ENCODE measurements around the gene GDI1. TPM values are rescaled to one million over a fixed set of nuclear protein-coding genes. Genes with fewer than 3 reads are reported as not detected.

Gene GDI1
- total and polyA plus RNA-seq, 2 of the 8 experiments (the other 6 are each of a cell fraction or from before 2014, with no cell fraction given), result 83.1 to 136 TPM

GRCh38 chrX:154482786-154483185, 45.8 kb downstream of the GDI1 start:
- Histone ChIP-seq H4K5ac (ENCODE audit: insufficient read length, low read depth, low read length) (no peak overlapping the region), H3K4ac (replicated peaks; ENCODE audit: insufficient read length, low read depth, low read length) (no peak overlapping the region), H4K91ac (replicated peaks; ENCODE audit: insufficient read length, low read length) (no peak overlapping the region), H3K4me2 (ENCODE audit: insufficient read depth in 1 of 2, low read depth in 2 of 2, low read length in 2 of 2) (no peak overlapping the region), H2BK12ac (ENCODE audit: low read depth, low read length) (no peak overlapping the region), H3K9ac (replicated peaks in 1 of 4; ENCODE audit: extremely low read depth in 1 of 4, low read depth in 3 of 4, low read length in 3 of 4) (no peak overlapping the region), H3K4me3 (ENCODE audit: extremely low read depth in 1 of 4, insufficient read depth in 2 of 4, low read depth in 3 of 4, low read length in 4 of 4) (no peak overlapping the region), H3K23ac (ENCODE audit: insufficient read length) (no peak overlapping the region), H3K23me2 (ENCODE audit: low read depth, low read length) (peaks cover 3% of the 10 kb centered on the region; the same call in 1 of the 2 replicates), H3K27ac (ENCODE audit: low read depth, low read length) (no peak overlapping the region), H2AFZ (ENCODE audit: low read length) (no peak overlapping the region), H4K20me1 (replicated peaks in 1 of 2; ENCODE audit: control insufficient read depth in 1 of 2, insufficient read depth in 2 of 2, low read length in 2 of 2) (peaks cover 0 to 2% of the 10 kb centered on the region in 2 experiments), H3K14ac (ENCODE audit: insufficient read length) (no peak overlapping the region), H3K79me1 (ENCODE audit: low read depth, low read length) (no peaks in the 10 kb centered on the region), H3K79me2 (ENCODE audit: control insufficient read depth in 1 of 2, insufficient read depth in 2 of 2, low read length in 2 of 2) (no peaks in the 10 kb centered on the region), H2AK5ac (ENCODE audit: low read depth, low read length) (no peak overlapping the region), H3K27me3 (replicated peaks in 1 of 4; ENCODE audit: control insufficient read depth in 3 of 4, extremely low read depth in 1 of 4, insufficient read depth in 3 of 4, low read length in 3 of 4) (no peaks in the 10 kb centered on the region), H3K36me3 (ENCODE audit: control insufficient read depth in 2 of 4, insufficient read depth in 4 of 4, low read length in 3 of 4) (peaks cover 0 to 13% (median 0%) of the 10 kb centered on the region in 4 experiments; a peak in 2 of 8 replicates), H2BK20ac (ENCODE audit: low read length) (no peak overlapping the region), H2BK120ac (replicated peaks; ENCODE audit: low read depth, low read length) (no peak overlapping the region), H3K56ac (replicated peaks; ENCODE audit: insufficient read length, low read depth, low read length) (no peak overlapping the region), H3K4me1 (replicated peaks in 1 of 4; ENCODE audit: control insufficient read depth in 3 of 4, insufficient read depth in 4 of 4, low read length in 3 of 4) (peaks cover 0 to 6% (median 2%) of the 10 kb centered on the region in 4 experiments; a peak in 4 of 7 replicates), H3K18ac (ENCODE audit: extremely low read depth, low read length) (no peak overlapping the region), H2BK15ac (ENCODE audit: low read length) (no peak overlapping the region), H4K8ac (ENCODE audit: extremely low read depth, insufficient read depth, low read length) (no peak overlapping the region), H3K9me3 (ENCODE audit: insufficient read depth in 2 of 2, low read depth in 1 of 2, low read length in 1 of 2) (no peaks in the 10 kb centered on the region), H2BK5ac (ENCODE audit: low read depth, low read length) (no peak overlapping the region)
- ChIA-PET CTCF (ENCODE audit: partially characterized antibody) (interaction anchor here (1.0 to 2.1 kb wide), 4 partner anchors 33 to 51 kb away, joined by 3 to 8 read pairs (median 4); no protein-coding TSS in a partner anchor), POLR2A (ENCODE audit: partially characterized antibody) (interaction anchor here (1.0 to 1.2 kb wide), 2 partner anchors 47 to 85 kb away, joined by 3 read pairs; partner anchors contain the start of gene RPL10)
- FAIRE-seq (no peak), DNase-seq (ENCODE audit: low read depth in 1 of 2, low spot score in 2 of 2) (no peak)
- WGBS, 2 experiments (ENCODE audit: extremely low coverage in 1 of 2, insufficient coverage in 1 of 2, insufficient read length in 1 of 2, insufficient replicate concordance in 2 of 2, low coverage in 1 of 2, low lambda C conversion rate in 2 of 2, missing lambda C conversion rate in 1 of 2), result 94% methylated on average over 7 of the region's 7 CpGs; no CpG with 5 or more reads in 1 of the 2 experiments
- no peak for TF ChIP-seq SUZ12 (IDR thresholded peaks at IDR 0.05; ENCODE audit: low read length)
- TF ChIP-seq TAF1 (IDR thresholded peaks at IDR 0.05; ENCODE audit: low read depth, low read length), result no peak
- TF ChIP-seq CEBPB (IDR thresholded peaks at IDR 0.05; ENCODE audit: low read depth, low read length), result no peak
- TF ChIP-seq CHD1 (IDR thresholded peaks at IDR 0.05; ENCODE audit: low read depth, low read length), result no peak
- TF ChIP-seq BCL11A (IDR thresholded peaks at IDR 0.05; ENCODE audit: low read depth in 2 of 2, low read length in 2 of 2), result no peak
- TF ChIP-seq TBP (IDR thresholded peaks at IDR 0.05; ENCODE audit: low read depth, low read length), result no peak
- TF ChIP-seq NRF1 (IDR thresholded peaks at IDR 0.05; ENCODE audit: low read depth, low read length), result no peak

All from H1 (cell line).